Retina (tissue), 1 donor: ENCODE data around the gene KDM4B.

ENCODE experiments used
- DNase-seq: peaks from one replicate; pipeline ENCODE4 v3.0.0-alpha.2; 2016

KDM4B gene

DNA sequence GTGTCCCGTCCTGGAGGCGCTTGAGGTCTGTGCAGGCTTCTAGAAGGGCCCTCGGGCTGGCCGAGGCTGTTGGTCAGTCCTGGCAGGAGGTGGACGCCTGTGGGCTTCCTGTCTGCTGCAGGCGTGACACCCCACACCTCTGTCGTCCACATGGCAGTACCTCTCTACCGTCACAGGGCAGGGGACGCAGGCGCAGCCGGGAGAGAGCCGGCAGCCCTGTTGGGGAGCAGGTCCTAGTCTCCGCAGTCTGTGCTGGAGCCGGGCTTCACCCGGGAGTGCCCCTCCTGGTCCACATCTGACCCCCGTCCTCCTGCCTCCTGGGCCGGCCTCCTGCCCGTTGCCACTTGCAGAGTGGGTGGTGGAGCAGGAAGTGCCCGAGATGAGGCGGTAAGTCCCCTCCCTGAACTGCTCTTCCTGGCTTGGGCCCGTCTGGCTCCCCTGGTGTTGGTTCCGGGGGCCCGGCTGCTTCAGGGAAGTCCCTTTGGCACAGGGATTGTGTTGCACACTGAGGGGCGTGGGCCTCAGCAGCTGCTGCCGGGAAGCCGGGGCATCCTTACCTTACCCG, 106.0 kb downstream of the KDM4B start:
- DNase-seq: no peak

DNA sequence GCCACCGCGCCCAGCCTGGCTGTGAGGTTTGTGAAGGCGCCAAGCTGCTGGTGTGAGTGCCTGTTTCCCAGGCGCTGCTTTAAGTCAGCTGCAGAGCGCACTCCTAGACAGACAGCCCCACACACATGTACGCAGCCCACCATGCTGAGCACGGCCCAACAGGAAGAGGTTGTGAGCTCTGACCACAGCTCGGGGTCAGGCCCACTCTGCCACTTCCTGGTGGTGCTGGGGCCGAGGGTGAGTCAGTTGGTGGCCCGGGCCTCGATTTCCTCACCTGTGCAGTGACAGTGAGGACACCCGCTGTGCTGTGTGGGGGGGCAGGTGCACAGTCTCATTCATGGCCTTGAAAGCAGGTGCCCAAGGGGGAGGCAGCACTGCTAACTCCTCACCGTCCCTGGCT, 106.7 kb downstream of the KDM4B start:
- no peak for DNase-seq

DNA sequence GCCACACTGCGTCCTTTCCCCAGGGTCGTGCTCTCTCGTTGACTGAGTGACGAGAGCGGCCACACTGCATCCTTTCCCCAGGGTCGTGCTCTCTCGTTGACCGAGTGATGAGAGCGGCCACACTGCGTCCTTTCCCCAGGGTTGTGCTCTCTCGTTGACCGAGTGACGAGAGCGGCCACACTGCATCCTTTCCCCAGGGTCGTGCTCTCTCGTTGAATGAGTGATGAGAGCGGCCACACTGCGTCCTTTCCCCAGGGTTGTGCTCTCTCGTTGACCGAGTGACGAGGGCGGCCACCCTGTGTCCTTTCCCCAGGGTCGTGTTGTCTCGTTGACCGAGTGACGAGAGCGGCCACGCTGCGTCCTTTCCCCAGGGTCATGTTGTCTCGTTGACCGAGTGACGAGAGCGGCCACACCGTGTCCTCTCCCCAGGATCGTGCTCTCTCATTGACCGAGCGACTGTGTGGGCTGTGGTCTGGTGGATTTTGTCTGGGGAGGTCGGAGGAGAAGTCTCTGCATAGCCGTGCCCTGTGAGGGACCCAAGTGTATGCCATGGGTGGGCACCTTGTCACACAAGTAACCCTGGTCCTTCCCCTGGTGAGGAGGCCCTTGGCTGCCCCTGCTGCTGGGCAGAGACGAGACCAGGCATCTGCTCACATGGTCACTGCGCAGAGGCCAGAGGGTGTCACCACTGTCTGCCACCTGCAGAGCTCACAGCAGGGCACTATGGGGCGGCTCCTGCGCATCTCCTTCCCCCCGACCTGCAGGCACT, 107.7 kb downstream of the KDM4B start:
- no peak for DNase-seq

DNA sequence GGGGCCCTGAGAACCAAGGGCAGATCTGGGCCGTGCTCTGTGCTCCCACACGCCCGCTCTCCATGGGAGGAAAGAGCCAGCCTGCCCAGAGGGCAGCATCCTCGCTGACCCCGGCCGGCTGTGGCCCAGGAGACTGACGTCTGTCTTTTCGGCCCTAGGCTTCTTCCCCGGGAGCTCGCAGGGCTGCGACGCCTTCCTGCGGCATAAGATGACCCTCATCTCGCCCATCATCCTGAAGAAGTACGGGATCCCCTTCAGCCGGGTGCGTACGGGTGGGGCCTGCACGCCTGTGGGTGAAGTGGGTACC, 108.2 kb downstream of the KDM4B start:
- DNase-seq: no peak

DNA sequence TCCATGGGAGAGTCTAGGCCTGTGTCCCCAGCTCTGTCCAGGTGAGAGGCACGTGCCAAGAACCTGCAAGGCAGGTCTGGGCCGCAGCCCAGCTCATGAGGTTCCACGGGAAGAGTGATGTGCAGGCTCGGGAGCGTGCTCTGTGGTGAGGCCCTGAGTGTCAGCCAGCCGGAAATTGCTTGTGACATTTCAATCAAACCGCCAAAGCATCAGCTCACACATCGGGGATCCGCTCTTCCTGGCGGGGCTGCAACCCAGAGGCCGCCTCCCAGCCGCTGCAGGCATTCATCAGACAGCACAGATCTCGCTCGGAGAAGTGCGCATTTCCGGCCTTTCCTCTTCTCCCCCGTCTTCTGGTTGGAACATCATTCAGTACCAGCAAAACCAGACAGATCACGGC, 109.3 kb downstream of the KDM4B start:
- DNase-seq: peak; percentile 59

DNA sequence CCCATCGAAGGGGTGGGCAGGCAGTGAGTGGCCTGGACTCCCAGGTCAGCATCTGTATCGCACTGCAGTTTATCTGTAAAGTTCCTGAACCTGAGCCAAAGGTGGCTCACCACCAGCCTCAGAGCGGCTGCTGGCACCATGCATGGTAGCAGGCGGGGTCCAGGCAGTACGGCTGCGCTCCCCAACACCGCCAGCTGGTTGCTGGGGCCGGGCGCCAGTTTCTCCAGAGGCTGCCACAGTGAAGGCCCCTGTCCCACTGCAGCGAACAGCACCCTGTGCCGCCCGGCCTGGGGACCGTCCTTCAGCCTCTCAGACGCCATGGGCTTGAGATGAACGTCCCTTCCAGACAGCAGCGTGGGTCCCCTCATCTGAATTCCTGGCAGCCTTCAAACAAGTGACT, 109.8 kb downstream of the KDM4B start:
- DNase-seq: no peak

DNA sequence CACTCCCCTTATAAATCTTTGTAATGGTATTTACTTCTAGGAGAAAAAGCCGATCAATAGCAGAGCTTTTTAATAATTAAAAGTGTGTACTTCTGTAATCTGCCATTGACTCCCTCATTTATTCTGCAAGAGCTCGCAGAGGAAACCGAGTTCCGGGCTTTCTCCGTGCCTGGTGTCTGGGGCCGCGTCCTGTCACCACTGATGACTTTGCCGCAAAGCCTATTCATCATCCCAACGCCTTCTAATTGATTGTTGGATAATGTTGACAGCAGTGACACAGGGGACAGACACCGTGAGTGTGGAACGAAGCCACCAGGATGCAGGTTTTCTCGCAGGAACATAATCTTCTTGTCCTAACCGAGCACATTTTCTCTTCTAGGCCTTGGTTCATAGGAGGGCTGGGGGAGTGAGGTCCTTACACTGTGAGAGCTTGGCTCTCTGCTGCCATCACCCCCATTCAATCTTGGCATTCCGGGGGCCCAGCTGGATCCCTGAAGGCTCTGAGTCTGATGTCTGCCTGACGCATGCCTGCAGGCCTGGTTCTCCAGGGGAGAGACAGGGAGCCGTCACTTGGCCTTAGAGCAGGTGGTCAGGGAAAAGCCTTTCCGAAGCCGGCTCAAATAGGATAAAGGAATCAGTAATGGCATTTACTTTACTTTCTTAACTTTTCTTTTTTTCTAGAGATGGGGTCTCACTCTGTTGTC, 110.3 kb downstream of the KDM4B start:
- no peak for DNase-seq

DNA sequence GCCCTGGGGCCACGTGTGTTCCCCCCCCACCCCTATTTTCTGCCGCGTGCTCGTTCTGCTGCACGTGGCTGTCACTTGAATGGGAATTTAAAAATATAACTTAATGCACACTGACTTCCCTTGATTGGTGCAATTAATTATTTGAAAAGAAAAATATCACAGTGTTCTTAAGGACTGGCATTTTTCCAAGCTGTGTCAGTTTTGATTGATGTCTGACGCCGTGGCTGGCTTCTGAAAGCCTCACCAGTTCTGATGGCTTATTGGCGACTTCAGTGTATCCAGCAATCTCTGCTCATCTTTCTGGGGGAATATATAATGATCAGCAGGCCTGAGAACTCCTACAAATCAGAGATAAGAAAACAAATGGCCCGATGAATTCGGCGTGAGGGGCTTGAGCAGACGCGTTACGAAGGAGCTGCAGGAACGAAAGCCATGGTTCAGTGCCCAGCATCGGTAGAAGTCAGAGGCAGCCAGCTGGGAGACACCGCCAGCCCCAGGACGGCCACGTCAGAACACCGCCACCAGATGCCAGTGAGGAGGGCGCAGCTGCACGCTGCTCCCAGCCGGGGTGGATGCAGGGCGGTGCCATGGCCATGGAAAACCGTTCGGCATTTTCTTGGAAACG, 111.2 kb downstream of the KDM4B start:
- DNase-seq: peak; percentile 49

DNA sequence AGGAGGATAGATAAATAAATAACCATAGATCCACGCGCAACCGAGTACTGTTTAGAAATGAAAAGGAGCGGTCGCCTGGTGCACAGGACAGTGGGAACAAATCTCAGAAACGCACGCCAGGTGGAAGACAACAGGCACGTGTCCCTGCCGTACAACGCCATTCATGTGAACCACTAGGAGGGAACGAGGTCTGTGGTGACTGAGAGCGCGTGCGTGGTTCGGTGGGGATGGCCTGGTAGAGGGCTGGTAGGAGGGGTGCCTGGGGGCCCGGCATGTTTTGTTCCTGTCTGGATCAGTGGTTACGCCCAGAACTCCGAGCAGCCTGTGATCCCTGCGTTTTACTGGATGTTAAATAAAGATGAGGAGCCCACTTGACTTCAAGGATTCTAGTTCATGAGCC, 111.9 kb downstream of the KDM4B start:
- DNase-seq: no peak

DNA sequence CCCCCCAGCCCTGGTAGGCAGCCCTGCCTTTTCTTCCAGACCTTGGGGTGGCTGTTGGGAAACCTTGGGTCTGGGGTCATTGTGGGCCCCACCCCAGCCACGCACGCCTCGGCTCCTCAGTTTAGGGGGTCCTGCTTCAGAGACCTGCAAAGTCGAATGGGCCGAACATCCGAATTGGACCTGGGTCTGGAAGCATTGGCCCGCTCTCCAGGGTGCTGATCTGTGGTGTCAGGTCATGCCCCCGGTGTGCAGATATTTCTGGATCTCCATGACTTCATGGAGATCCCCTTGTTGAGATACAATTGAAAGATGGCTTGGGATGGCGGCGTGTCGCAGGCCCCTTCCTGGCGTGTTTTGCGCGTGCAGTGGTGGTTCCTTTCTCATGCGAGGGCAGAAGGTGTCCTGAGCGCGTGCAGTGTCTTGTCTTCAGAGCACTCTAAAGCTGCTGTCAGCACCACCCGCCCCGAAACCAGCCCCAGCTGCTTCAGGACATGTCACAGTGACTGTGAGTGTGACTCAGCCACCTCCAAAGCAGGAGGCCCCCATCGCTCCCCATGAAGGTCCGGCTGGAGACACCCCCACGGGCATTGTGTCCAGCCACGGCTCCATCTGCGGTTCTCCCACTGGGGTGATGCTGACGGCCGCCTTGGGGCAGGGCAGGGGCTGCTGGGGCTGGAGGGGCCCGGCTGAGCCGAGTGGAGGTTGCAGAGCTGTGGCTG, 112.7 kb downstream of the KDM4B start:
- no peak for DNase-seq

DNA sequence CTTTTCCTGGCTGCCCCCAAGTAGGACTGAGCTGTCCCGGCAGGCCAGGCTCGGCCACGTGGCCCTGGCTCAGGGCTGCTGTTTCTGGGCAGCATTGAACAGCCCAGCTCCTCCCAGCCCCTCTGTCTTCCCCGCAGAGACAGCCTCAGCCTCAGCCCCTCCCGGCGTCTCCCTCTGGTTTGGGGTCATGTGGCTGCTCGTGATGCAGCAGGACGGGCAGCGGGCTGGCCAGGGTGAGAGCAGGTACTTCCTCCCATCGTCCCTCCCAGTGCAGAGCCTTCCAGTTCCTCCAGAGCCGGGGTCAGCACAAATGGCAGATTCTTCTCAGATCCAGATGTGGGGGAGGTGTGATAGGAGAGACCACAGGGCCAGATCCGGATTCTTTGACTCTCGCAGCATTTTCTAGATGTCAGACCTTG, 114.6 kb downstream of the KDM4B start:
- DNase-seq: peak; percentile 45

DNA sequence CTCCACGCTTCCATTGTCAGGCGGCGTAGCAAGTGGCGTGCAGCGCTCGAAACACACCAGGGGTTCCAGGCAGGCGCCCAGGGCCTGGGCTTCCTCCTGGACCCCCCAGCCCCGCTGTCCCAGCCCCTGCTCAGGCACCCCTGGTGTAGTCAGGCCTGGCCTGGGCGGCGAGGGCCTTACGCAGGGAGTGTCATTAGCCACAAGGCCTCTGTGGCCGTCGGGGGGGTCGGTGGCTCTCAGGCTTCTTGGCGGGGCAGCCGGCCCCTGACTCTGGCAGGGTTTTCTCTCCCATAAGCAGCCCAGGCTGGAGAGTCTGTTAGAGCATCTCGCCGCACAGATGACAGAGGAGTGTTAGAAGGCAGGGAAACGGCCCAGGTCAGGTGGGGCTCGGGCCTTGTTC, 116.7 kb downstream of the KDM4B start:
- DNase-seq: no peak

DNA sequence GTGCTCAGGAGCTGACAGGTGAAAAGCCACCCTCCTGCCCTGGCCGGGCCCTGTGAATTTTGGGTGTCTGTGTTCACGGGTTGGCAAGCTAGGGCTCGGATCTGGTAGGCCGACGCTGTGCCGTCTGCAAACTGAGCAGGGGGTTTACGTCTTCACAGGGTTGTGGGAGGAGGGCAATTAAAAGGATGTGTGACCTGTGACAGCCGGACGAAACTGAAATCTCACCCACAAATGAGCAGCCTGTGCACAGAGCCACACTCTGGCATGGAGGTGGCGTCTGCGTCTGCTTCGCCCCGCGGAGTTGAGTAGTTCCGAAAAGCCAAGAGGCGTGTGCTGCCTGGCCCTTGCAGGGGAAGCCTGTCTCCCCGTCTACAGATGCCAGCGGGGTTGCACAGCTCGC, 117.3 kb downstream of the KDM4B start:
- DNase-seq: no peak

DNA sequence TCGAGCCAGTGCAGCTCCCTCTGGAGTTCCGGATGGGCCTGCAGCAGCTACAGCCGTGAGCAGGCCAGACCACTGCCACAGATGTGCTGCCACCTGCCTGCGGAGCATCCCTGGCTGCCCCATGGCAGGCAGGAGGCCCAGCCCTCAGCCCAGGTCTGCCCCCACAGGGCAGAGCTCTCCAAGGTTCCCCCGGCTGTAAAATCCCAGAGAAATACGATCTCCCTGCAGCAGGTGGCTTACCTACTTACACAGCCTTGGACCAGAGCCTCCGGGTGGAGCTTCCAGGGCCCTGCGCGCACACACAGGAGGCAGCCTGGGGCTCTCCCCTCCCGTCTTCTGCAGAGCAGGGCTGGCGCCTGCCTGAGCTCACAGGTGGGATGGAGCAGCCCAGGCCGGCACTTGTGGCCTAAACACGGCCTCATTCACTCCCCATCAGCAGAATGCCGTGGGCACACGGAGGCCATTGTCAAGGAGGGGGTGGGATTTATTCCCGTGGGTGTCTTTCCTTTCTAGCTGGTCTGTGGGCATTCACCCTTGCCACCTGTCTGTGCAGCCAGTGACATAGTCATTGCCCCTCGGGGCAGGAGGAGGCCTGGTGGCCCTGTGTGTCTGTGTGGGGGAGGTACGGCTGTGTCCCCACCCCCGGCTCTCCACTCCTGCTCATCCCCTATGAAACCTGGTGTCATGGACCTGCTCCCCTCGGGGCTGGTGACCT, 118.0 kb downstream of the KDM4B start:
- no peak for DNase-seq

DNA sequence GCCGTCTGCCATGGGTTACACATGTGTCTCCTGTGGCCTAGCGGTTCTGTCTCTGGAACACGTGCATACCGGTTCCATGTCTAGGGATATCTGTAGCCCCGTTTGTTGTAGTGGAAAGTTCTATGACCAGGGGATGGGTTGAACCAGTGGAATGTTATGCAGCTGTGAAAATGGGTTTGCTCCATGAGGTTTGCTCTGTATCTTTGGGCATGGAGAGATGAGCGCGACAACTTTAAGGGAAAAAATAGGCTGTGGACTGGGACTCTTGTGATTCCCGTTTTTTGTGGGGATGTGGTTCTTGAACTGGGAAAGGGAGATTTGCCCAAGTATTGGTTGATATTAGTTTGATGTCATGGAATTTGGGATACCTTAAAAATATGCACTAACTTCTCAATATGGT, 120.4 kb downstream of the KDM4B start:
- DNase-seq: no peak

DNA sequence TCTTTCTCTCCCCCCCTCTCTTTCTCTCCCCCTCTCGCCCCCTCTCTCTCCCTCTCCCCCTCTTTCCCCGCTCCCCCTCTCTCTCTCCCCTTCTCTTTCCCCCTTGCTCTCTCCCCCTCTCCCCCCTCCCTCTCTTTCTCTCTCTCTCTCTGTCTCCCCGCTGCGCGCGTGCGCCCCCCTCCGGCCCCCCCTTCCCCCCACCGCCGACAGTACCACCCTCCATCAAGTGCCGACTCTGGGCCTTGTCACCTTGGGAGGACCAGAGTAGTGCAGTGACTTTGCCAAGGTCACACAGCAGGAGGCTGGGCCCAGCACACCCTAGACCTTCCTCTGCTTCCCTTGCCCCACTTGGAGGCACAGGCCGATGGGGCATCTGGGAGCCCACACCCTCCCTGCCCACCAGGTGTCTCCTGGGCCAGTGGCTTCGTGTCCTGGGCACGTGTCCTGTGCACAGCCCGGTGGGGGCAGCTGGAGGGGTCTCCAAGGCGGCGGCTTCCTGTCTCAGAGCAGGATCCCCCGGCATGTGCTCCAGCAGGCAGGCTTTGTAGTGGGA, 121.6 kb downstream of the KDM4B start:
- DNase-seq: no peak

DNA sequence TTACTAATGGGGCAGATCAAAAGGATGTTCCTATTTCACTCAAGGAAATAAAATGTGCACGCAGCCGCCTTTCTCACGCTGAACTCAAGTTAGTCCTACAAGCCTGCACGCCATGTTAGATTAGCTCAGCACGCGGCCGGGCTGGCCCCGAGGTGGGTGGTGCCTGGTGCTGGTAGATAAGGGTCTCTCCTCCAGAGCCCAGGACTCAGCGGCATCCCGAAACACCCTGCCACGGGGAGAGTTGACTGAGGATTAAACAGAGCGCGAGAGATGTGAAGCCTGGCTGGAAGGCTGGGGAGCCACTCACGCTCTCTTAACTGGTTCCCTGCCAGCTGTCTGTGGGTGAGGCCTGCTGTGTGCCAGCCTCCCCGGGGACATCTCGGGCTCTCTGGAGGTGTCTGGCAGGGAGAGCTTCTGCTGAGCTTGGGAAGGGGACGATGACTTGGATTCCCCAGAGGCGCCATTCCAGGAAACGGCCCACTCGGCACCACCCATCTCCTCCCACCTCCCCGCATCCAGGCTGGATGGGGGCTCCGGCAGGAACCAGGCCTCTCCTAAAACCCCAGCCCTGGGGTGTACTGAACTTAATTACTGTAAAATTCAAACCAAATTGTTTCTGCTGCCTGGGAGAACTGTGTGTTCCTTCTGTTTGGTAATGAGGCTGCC, 122.2 kb downstream of the KDM4B start:
- DNase-seq: peak; percentile 78

DNA sequence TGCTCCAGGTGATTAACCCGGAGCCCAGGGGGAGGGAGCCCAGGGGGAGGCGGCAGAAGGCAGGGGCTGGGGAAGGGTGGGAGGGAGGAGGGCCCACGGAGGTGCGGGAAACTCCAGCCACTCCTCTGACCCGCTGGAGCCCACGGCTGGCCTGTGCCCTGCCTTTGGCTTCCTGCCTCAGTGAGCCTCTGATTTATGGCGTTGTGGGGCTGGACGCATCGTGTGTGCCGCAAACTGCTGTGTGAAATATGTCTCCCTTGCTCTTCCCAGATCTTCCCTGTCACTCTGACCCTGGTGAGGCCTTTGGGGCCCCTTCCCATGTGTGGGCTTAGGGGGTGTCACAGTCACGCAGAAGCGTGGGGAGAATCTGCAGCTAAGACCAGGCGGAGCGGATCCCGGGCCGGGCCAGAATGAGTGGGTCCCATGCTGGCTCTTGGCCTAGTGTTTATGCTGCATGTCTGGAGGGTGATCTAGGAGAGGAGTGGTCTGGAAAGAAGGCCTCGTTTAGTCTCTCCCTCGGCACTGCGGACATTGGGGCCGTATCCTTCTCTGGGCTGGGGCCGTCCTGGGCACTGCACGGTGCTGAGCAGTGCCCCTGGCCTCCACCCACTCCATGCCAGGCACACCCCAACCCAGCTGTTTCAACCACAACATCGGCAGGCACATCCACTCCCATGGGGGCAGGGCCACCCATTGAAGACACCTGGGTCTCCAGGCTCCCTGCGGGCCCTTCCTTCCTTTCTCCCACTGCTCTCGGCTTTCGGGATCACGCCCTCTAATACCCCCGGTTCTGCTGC, 123.0 kb downstream of the KDM4B start:
- DNase-seq: no peak

DNA sequence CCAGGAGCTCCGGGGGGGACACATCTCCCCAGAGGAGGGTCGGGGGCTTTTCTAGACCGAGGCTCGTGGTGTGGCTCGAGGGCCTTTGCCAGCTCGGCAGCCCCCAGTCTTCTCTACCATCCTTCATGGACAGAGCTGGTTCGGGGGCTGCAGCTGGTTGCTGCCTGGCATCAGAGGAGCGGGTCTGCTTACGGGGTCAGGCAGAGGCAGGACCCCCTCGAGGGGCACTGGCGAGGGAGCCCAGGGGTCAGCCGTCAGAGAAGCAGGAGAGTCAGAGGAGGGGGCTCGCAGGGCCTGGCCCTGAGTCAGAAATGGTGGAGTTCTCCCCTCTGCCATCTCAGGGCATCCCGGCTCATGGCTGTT, 123.5 kb downstream of the KDM4B start:
- no peak for DNase-seq

DNA sequence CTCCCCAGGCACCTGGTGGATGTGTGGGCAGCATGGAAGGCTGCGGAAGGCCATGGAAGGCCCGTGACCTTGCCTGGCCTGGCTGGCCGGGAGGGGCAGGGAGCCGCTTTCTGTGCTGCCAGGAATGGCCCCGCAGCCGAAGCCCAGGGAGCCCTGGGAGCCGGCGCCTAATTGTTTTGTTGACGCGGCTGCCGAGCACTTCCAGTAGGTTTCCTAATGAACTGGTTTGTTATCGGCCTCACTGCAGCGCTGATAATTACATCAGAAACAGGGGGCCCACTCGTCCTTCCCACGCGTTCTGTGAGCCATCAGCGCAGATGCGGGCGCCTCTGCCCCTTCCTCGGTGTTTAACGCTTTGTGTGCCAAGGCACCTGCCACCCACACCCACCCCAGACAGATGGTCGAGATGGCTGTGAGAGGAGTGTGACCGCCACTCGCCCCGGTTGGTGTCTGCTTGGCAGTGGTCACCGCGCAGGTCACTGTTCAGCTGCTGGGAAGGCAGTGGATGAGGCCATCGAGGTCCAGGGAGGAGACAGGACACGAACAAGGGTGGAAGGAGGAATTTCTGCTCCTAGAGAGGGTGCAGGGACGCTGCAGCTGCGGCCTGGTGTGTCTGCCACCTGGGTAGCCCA, 124.5 kb downstream of the KDM4B start:
- DNase-seq: peak; percentile 84
